ENCODE data around the gene RASAL1. TPM values are rescaled to one million over a fixed set of nuclear protein-coding genes. Genes with fewer than 3 reads are reported as not detected.

RASAL1 gene
- total and polyA plus RNA-seq, 8 donors: 3.0 to 62.0 (median 23.8) TPM

GRCh38 chr12:113129664-113130456 lies 5.7 kb downstream of the RASAL1 start:
- no peaks in the 10 kb centered on the region for H3K36me3 ChIP-seq
- H3K4me1 ChIP-seq: no peaks in the 10 kb centered on the region
- peaks cover 0 to 63% (median 5%) of the 10 kb centered on the region in 3 donors for H3K27me3 ChIP-seq
- no peak overlapping the region for H3K27ac ChIP-seq
- no peak for TF ChIP-seq POLR2A (IDR thresholded peaks at IDR 0.05)
- no peak for TF ChIP-seq EP300 (IDR thresholded peaks at IDR 0.05)
- TF ChIP-seq POLR2AphosphoS5 (IDR thresholded peaks at IDR 0.05): no peak
- no peak for TF ChIP-seq CTCF (IDR thresholded peaks at IDR 0.05)
- DNase-seq: no peak
- H3K4me3 ChIP-seq: no peak overlapping the region
- 66 to 85% (median 83%) methylated on average over 9 to 17 of the region's 17 CpGs for WGBS, 5 donors
- intact Hi-C loops (cut with DNase I; ENCODE audit: low total_unique reads): no loop called here
- no peaks in the 10 kb centered on the region for H3K9me3 ChIP-seq

GRCh38 chr12:113128802-113129663 lies 6.5 kb downstream of the RASAL1 start:
- TF ChIP-seq EP300 (IDR thresholded peaks at IDR 0.05): no peak
- TF ChIP-seq CTCF (IDR thresholded peaks at IDR 0.05): no peak
- no peak for TF ChIP-seq POLR2A (IDR thresholded peaks at IDR 0.05)
- TF ChIP-seq POLR2AphosphoS5 (IDR thresholded peaks at IDR 0.05): no peak
- Histone ChIP-seq H3K4me3 (no peak overlapping the region), H3K4me1 (no peaks in the 10 kb centered on the region), H3K27ac (no peak overlapping the region), H3K27me3 (peaks cover 0 to 54% (median 0%) of the 10 kb centered on the region in 3 donors), H3K36me3 (no peaks in the 10 kb centered on the region), H3K9me3 (no peaks in the 10 kb centered on the region)
- 62 to 68% (median 65%) methylated on average over 9 of the region's 9 CpGs for WGBS, 5 donors
- intact Hi-C loops (cut with DNase I; ENCODE audit: low total_unique reads): no loop called here
- DNase-seq: no peak

GRCh38 chr12:113127791-113128199 lies 7.8 kb downstream of the RASAL1 start:
- H3K27me3 ChIP-seq: peaks cover 0 to 42% (median 0%) of the 10 kb centered on the region in 3 donors
- no peaks in the 10 kb centered on the region for H3K4me1 ChIP-seq
- no peak for TF ChIP-seq POLR2AphosphoS5 (IDR thresholded peaks at IDR 0.05)
- no peak for TF ChIP-seq EP300 (IDR thresholded peaks at IDR 0.05)
- TF ChIP-seq POLR2A (IDR thresholded peaks at IDR 0.05): no peak
- TF ChIP-seq CTCF (IDR thresholded peaks at IDR 0.05): no peak
- intact Hi-C loops (cut with DNase I; ENCODE audit: low total_unique reads): no loop called here
- 37 to 63% (median 49%) methylated on average over 7 to 15 of the region's 15 CpGs for WGBS, 5 donors
- H3K4me3 ChIP-seq: no peak overlapping the region
- H3K27ac ChIP-seq: no peak overlapping the region
- H3K9me3 ChIP-seq: peaks cover 0 to 10% (median 3%) of the 10 kb centered on the region in 4 donors
- H3K36me3 ChIP-seq: no peaks in the 10 kb centered on the region
- no peak for DNase-seq

- Histone ChIP-seq H3K27ac (no peak overlapping the region), H3K36me3 (no peaks in the 10 kb centered on the region), H3K27me3 (peaks cover 0 to 26% (median 0%) of the 10 kb centered on the region in 3 donors), H3K4me1 (no peaks in the 10 kb centered on the region), H3K4me3 (no peak overlapping the region), H3K9me3 (peaks cover 0 to 10% (median 3%) of the 10 kb centered on the region in 4 donors)
- no peak for DNase-seq
- intact Hi-C loops (cut with DNase I; ENCODE audit: low total_unique reads): no loop called here
- TF ChIP-seq EP300 (IDR thresholded peaks at IDR 0.05) (no peak), CTCF (IDR thresholded peaks at IDR 0.05) (no peak), POLR2A (IDR thresholded peaks at IDR 0.05) (no peak), POLR2AphosphoS5 (IDR thresholded peaks at IDR 0.05) (no peak)
- whole genome bisulfite sequencing, 5 donors: 77 to 90% (median 84%) methylated on average over 3 of the region's 3 CpGs
These were observed 14.7 kb downstream of the RASAL1 start for GRCh38 chr12:113120670-113121370.

Measured in stomach (tissue), 9 donors.